HG02973 (cell line): ENCODE measurements around the gene TSHZ2.
"Not testable (repeated sequence)": the region's sequence is repeated elsewhere in the genome, so short reads cannot be mapped to it uniquely, and the experiment has no call there.

Experiments
- ATAC-seq: cut with Tn5 transposase; IDR thresholded peaks from one replicate; pipeline ENCODE4 v1.9.1; 2021; ENCODE audit warnings: moderate library complexity; ENCODE audit not compliant: unreplicated experiment

Gene TSHZ2

GRCh38 chr20:53334861-53335260 is 362.7 kb downstream of the TSHZ2 start:
- no peak for ATAC-seq

GRCh38 chr20:53335555-53335954 is 363.4 kb downstream of the TSHZ2 start:
- no peak for ATAC-seq

GRCh38 chr20:53336892-53337291 is 364.7 kb downstream of the TSHZ2 start:
- ATAC-seq: no peak

- no peak for ATAC-seq
These were observed 365.4 kb downstream of the TSHZ2 start for GRCh38 chr20:53337390-53338101.

- no peak for ATAC-seq
These were observed 366.6 kb downstream of the TSHZ2 start for GRCh38 chr20:53338716-53339115.

- ATAC-seq: no peak
These were observed 370.3 kb downstream of the TSHZ2 start for GRCh38 chr20:53342429-53342828.

- no peak for ATAC-seq
These were observed 371.3 kb downstream of the TSHZ2 start for GRCh38 chr20:53343448-53343847.

- no peak for ATAC-seq
These were observed 372.7 kb downstream of the TSHZ2 start for GRCh38 chr20:53344891-53345290.

GRCh38 chr20:53345536-53346334 is 373.6 kb downstream of the TSHZ2 start:
- no peak for ATAC-seq

GRCh38 chr20:53346335-53346648 is 374.1 kb downstream of the TSHZ2 start:
- no peak for ATAC-seq

GRCh38 chr20:53349730-53350129 is 377.6 kb downstream of the TSHZ2 start:
- ATAC-seq: no peak

GRCh38 chr20:53352727-53353440 is 380.7 kb downstream of the TSHZ2 start:
- ATAC-seq: no peak

- no peak for ATAC-seq
These were observed 382.2 kb downstream of the TSHZ2 start for GRCh38 chr20:53354314-53354713.

- no peak for ATAC-seq
These were observed 383.6 kb downstream of the TSHZ2 start for GRCh38 chr20:53355790-53356189.

GRCh38 chr20:53359425-53359824 is 387.3 kb downstream of the TSHZ2 start:
- ATAC-seq: no peak

GRCh38 chr20:53360852-53361251 is 388.7 kb downstream of the TSHZ2 start:
- ATAC-seq: no peak

- no peak for ATAC-seq
These were observed 390.6 kb downstream of the TSHZ2 start for GRCh38 chr20:53362736-53363135.

- no peak for ATAC-seq
These were observed 392.5 kb downstream of the TSHZ2 start for GRCh38 chr20:53364646-53365045.

GRCh38 chr20:53365076-53365475 is 392.9 kb downstream of the TSHZ2 start:
- no peak for ATAC-seq

GRCh38 chr20:53365539-53366075 is 393.4 kb downstream of the TSHZ2 start:
- no peak for ATAC-seq

- not testable (repeated sequence) for ATAC-seq
These were observed 394.8 kb downstream of the TSHZ2 start for GRCh38 chr20:53366928-53367327.

GRCh38 chr20:53369871-53370270 is 397.7 kb downstream of the TSHZ2 start:
- ATAC-seq: no peak
